ENCODE measurements around the gene CCDC196.

CCDC196 gene, protein sequence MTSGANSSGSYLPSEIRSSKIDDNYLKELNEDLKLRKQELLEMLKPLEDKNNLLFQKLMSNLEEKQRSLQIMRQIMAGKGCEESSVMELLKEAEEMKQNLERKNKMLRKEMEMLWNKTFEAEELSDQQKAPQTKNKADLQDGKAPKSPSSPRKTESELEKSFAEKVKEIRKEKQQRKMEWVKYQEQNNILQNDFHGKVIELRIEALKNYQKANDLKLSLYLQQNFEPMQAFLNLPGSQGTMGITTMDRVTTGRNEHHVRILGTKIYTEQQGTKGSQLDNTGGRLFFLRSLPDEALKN

DNA sequence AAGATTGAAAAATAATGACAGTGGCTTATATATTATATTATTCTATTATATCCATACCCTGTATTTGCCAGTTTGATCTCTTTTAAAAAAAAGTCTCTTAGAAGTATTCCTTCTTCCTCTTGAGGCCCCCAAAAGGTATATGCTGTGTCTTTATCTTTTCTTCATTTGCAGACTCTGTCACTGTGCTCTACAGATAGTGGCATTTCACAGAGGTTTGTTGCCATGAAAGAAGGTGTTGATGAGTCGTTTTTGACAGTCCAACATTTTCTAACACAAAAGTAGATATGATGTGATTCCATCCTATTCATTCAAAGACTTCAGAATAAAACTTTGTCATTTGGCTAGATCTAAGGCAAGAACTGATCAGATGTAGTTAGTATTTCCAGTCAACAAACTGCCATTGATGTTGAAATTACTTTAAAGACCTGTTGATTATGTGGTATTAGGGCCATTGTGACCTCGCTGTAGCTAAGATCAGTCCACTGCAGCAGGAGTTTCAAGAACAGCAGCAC, at the start of gene CCDC196:
TSS of gene CCDC196 (plus strand) at position 462 of the 512 bp plus-strand sequence. CDS start 132 bp downstream, outside the sequence.
- no peak for DNase-seq

DNA sequence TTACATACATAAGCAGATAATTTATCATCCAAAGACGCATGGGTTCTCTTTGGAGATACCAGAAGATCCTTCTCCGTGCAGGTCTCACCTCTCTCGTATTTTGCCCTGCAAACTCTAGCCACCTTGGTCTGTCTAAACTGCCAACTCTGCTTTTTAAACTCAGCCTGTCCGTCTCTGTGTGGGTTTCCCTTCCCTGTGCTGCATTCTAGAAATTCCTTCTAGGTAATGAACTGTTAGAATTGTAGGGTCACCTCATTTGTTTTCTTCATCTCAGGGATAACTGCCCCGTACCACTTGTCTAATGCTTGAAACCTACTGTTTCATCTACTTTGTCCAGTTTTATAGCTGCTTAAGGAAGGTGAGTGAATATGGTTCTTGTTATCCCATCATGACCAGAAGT, 45.4 kb upstream of the CCDC196 start:
- DNase-seq: no peak

DNA sequence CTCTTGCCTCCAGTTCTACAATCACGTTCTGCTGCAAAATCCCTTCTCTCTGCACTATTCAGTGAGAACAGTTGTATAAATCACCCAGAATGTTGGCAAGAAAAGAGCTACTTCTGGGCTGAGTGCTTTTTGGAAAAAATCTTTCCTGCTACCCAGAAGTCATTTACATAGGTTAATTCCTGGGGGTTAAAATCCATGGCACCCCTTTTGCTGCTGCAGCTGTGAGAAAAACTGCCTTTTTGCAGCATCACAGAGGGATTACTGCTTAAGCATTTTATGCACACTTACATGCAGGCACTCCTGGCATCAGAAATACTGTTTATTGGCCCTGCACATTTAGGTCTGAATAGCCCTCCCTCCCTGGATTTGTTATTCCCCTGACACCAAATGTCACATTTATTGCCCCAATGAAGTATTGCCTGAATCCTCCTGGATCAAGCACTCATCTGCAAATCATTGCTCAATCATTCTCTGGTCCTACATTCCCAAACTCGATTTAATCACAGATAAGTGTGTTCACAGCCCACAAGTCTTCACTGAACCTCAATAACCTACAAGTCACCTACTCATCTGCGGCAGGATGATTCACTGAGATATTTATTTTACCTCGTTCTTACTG, 43.1 kb upstream of the CCDC196 start:
- no peak for DNase-seq

DNA sequence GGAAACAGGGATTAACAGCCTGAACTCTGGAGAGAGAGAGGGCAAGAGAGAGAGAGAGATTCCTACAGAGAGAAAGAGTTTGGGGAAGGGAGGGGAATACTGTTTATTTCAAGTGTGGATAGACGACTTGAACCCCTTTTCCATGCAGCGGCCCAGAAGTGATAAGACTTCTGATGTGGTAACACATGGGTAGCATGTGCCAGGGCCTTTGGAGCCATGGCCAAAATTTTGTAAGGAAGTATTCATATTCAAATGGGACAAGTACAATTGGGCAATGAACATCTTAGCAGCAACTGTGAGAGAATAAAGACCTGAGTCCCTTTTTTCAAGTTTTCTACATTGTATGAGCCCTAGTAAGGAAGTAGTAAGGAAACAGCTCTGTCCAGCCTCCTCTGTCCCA, 42.4 kb upstream of the CCDC196 start:
- no peak for DNase-seq

DNA sequence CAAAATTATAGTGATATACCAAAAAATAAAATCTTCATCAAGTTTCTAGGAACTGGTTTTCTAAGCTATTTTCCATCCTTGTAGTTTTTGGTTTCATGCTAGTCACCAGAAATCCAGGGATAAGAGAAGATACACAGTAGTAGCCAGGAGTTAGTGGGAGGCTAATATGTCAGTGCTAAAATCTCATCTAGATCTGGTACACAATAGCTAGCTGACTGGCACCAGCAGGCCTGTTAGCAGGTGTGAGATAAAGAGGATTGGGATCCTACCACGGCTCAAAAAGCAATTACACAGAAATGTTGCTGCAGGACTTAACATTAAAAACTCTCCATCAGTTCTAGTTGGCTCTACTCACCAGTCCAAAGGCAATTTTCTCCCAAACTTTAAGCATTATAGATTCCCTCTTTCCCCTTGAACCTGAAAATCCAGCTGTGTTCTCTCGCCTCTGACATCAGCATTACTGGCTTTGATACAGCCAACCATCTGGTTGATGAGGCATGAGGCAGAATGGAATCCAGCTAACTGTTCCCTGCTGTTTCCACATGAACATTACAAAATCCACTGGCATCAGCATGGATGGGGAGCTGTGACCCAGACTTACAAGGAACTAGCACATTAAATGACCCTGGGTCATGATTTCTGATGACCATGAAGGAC, 41.8 kb upstream of the CCDC196 start:
- no peak for DNase-seq

DNA sequence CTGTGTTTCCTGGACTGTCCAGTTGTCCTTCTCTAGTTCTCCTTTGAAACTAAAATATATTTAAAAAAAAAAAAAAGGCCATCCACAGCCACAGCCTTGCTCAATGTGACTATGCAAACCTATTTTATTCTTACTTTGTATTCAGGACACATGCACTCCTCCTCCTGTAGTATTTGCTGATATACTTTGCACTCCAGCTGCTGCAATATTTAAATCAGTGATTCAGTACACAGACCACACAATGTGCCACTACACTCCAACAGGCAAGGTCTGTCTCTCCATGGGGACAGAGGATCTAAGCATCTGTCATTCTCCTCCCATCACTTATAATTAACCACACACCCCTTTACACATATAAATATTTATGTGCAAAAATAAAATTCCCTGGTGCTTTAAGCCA, 40.2 kb upstream of the CCDC196 start:
- no peak for DNase-seq

DNA sequence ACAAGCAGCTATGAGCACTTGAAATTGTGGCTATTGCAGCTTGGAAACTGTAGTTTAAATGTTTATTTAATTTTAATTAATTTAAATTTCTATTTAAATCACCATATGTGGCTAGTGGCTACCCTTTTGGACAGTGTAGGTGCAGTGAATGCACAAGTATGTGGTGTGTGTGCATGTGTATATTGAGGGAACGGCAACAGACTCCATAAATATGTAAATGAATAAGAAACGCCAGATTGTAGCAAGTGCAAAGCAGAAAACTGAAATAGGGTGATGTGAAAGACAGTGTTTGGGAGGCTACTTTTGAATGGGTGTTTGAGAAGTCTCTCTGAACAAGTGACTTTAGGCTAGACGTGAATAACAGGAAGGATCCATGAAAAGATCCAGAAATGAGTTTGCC, 32.7 kb upstream of the CCDC196 start:
- no peak for DNase-seq

DNA sequence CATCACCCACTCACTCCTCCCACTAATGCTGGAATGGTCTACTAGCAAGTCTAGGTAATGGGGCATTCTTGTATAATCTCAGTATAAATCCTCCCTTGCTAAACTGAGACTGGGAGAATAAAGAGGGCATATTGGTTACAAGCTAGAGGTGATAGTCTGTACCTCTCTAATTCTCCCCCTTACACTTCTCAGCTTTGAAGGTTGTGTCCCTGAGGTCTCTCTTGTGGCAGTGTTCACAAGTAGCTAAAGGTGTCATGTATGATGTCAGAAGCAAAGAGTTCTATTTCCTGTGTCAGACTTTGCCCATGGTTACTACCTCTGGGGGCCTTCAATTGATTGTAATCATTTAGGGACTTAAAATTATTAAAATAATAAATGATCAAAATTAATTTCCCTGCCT, 26.6 kb upstream of the CCDC196 start:
- DNase-seq: no peak

DNA sequence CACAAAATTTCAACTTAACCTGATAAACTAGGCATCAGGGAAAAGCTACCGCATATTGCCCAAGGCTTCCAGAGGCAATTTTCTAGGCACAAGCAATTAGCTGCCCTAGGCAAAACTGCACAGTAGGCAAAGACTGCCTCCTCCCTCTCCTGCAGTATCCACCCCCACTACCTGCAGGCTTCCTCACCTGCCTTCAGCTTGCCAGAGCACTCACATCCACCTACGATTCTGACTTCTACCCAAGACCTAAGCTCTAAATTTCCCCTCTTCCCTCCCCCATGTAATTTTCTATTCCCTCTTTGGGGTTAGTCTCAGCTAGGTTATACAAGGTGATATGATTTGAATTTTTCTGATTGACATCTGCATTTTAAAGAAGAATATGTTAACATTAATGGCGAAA, 21.9 kb upstream of the CCDC196 start:
- no peak for DNase-seq

DNA sequence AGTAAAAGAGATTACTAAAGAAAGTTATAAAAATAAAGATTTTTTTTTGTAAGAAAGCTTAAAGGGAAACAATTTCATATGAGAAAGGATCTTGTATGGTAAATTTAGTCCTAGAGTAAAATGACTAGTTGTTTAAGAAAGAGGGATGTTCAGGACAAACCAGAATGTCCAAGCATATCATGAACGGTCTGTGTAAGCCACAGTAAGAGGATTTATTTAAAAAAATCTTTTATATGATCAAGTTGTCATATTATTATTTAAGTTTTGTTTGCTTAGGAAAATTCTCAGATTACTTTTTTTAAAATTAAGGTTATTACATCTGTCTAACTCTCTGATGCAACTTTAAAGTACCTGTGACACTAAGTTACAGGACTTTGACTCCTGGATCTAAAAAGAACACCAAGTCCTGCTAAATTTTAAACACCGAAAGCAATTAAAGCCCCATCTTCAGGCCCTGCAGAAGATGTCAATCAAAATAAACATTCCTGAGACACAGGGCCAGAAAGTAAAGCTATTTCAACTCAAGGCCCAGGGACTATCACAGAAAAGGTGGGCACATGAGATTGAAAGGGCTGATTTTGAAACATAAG, 17.3 kb upstream of the CCDC196 start:
- DNase-seq: no peak

DNA sequence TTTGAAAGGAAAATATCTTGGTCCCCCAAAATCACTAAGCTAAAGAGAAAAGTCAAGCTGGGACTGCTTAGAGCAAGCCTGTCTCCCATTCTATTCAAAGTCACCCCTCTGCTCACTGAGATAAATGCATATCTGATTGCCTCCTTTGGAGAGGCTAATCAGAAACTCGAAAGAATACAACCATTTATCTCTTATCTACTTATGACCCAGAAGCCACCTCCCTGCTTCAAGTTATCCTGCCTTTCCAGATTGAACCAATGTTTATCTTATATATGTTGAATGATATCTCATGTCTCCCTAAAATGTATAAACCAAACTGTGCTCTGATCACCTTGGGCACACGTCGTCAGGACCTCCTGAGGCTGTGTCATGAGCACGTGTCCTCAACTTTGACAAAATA, 14.6 kb upstream of the CCDC196 start:
- no peak for DNase-seq

DNA sequence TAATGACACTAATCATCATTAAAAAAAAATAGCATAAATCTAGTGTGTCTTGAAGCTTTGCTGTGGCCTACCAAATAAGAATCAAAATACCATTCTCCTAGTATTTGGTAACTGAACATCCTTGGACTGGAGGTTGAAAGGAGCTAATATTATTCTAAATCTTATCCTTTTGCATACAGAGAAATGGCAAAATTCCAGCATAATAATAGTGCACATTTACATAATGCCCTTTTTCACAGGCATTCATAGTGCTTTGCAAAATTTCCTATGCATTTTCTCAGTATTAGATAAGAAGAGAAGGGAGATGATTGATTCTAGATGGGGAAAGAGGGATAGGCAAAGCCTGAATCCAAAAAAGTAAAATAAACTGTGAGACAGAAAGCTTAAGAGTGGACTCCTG, 13.9 kb upstream of the CCDC196 start:
- no peak for DNase-seq

DNA sequence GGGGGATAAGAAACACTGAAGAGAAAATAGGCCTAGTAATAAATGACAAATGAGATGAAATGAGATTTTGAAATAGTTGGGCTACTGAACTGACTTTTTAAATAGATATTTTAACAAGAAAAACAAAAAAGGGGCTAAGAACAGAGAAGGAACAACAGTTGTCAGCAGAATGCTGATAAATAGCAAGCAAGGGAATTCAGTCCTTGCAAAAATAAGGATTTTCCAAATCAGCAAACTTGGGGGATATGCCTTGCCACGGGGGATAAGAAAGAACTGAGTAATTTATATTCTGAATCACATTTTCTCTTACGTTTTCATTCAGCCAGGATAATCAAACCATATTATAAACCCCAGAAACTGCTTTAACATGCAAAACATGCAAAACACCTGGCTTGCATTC, 12.9 kb upstream of the CCDC196 start:
- no peak for DNase-seq

DNA sequence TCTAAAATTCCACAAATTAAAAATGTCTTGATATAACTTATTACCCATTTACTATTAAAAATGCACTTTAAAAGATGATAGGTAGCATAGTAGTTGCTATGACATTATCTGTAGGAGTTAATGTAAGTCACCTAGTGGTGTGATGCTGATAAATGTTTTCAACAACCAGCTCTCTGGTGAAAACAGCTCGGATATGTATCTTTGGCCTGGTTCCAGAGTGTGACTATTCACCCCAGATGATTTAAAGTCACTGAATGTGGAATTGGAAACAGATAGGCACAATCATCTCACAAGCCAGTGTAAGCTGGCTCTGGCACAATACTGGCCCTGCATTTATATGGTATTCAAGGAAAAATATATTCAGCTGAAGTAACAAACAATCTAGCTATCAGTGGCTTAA, 9.2 kb upstream of the CCDC196 start:
- no peak for DNase-seq

DNA sequence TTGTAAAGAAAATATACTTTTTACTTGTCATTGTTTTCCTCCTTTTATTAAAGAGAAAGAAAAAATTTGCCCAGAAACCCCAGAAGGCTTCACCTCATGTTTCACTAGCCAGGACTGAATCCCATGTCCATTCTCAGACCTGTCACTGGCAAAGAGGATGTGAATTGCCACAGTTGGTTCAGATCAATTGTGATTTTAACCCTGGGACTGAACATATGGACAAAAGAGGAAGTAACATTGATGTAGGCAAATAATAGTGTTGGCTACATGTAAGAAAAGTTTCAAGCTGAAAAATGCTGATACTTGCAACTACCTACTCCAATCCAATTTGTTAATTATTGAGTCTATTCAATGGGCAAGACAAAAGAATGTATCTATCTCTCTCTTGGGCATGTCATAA, 8.6 kb upstream of the CCDC196 start:
- DNase-seq: no peak

DNA sequence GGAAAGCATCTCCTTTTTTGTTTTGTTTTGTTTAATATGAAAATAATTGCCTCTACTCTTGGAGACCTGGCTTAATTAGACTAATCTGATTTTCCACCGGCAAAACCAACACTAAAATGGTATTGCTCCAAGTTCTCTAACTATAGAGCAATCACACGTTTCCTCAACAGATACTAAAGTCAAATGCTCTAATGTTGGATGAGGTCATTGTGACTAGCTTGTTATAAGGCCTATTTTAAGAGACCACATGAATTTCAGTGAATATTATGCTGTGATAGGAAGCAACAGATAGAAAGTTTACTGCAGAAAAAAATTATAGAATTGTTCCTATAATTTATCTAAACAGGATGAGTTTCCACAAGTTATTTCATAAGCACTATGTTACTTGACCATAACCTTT, 3.3 kb upstream of the CCDC196 start:
- no peak for DNase-seq

DNA sequence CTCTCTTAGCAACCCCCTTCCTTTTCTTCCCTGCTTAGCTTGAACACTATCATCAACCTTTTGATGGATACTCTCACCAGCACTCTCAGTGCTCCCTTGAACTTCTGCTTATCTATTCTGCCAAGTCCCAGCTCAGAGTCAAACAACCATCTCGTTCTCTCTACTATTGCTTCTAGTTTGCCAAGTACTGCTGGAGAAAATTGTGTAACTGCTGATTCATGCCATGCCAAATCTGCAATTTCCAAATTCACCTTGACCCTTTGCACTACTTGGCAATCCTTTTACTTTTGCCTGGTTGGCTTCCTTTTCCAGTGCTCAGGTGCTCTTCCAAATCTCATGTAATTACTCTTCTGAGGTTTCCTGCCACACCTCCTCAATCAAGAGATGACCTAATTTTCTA, 2.8 kb upstream of the CCDC196 start:
- no peak for DNase-seq

DNA sequence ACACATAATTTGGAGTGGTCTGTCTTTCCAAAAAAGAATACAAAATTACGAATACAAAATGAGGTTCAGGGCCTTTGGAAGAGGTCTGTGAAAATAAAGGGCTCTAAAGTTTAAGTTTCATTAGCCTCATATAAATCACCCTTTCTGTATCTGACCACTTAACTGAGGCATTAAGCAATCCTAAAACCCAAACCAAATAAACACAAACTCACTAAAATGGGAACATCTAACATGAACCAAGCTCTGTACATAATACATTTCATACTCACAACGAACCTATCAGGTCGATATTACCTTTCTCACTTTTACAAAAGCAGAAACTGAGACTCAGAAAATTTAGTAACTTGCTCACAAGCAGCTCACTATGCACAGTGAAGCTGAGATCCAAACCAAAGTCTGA, 1.1 kb upstream of the CCDC196 start:
- DNase-seq: no peak

DNA sequence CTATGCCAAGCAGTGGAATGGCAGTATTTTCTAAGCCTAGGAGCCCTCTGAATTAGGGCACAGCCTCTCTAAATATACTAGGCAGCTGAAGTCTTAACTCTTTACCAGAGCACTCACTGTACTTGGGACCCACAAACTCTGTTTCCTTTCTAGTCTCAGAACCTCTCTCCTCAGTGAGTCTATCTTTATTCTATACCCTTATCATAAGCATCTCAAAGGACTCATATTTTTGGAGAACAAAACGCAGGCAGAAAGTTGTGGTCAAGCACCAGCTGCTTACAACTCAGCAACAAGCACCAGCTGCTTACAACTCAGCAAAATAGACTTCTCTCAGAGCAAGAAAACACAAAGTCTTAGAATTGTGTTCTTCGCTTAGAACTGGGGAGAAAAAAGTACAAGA, 993 bp downstream of the CCDC196 start:
- no peak for DNase-seq

DNA sequence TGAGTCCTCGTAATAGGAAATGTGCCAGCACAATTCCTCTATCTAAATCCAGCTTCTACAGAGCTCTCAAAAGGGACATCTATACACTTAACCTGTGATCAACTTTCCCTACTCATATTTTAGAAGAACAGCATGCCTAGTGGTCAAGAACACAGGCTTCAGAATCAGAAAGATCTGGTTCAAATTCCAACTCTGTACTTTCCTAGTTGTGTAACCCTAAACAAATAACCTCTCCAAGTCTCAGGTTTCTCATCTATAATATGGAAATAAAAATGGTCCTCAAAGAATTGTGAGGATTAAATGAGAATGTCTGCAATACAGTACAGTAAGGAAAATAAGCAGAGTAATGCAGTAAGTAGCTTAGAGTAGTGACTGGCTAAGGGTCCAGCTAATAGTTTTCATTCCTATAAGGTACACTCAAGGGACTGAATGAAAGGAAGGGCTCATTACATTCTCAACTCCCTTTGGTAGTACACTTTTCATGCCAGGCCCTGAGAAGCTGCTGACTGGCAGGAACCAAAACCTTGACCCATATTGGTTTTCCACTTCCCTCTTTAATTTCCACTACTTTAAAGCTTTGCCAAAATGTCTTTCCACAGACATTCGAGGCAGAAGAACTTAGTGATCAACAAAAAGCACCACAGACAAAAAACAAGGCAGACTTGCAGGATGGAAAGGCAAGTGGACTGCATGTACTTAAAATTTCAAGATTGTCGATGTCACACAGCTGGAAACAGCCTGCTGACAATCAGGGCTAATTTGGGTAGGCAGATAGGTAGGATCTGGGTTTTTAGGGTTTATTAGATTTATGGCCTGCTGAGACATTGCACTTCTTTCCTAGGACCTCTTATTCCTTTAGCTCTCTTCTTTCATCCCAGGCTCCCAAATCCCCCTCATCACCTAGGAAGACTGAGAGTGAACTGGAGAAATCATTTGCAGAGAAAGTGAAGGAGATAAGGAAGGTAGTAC, 4.3 kb downstream of the CCDC196 start:
- DNase-seq: no peak

DNA sequence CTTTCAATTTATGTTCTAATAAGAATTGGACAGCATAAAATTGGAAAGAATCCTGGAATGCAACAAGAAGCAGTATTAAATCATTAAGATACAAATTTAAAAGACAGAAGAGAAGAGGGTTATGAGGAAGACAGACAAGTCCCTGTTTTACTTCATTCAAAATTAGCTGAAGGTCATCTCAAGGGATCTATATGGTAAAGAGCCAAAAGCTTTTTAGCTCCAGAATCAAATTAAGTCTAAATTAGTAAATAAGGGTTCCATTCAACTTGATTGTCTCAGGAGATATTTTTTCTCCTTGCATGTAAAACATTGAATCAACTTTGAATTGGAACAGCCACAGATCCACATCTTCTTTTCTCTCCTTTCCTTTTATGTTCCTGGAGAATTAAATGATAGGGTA, 7.6 kb downstream of the CCDC196 start:
- no peak for DNase-seq

Data from stimulated activated CD4-positive, alpha-beta T cell treated with anti-CD3 and anti-CD28 coated beads, Interleukin-2, amount 100 ng/mL, for 48 hours (primary cell).